GM12878 (cell line): ENCODE measurements around the gene MACROD2.

Experiments used
- CREM ChIP-seq: IDR thresholded peaks from 2 replicates; pipeline ENCODE4 v1.6.1; 2014; ENCODE audit warnings: antibody characterized with exemption, low read depth
- TF ChIP-seq, protein P1 (sequence below): IDR thresholded peaks from 2 replicates; pipeline ENCODE4 v1.6.1; 2012; ENCODE audit warnings: low read depth, low read length, improper control_type of control experiment

DNA sequence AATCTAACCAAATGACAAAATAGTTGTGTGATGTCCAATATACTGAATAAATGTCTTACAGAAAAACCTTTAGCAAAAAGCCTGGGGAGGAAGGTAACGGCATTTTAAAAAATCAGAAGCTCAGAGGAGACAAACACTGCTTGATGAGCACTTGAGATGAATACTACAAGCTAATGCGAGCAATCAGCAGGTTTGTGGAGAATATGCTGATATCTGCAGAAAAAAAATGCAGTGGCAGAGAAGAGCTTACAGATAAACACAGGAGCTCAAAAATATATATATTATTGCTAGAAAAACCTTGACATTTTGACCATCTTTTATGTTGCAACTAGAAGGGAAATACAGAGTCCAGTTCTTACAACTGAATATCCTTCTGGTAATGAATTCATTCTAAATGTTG, 1605.2 kb downstream of the MACROD2 start:
- TF ChIP-seq CREM = no peak
- TF ChIP-seq, protein P1, sequence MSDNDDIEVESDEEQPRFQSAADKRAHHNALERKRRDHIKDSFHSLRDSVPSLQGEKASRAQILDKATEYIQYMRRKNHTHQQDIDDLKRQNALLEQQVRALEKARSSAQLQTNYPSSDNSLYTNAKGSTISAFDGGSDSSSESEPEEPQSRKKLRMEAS = no peak
